HG02970 (cell line): Measurements from ENCODE around the gene DENND11.

ENCODE experiments used
- ATAC-seq: cut with Tn5 transposase; IDR thresholded peaks from one replicate; pipeline ENCODE4 v1.9.1; 2021; ENCODE audit warnings: mild to moderate bottlenecking, moderate library complexity, moderate number of reproducible peaks; ENCODE audit not compliant: unreplicated experiment, low FRiP score

The DENND11 gene, protein sequence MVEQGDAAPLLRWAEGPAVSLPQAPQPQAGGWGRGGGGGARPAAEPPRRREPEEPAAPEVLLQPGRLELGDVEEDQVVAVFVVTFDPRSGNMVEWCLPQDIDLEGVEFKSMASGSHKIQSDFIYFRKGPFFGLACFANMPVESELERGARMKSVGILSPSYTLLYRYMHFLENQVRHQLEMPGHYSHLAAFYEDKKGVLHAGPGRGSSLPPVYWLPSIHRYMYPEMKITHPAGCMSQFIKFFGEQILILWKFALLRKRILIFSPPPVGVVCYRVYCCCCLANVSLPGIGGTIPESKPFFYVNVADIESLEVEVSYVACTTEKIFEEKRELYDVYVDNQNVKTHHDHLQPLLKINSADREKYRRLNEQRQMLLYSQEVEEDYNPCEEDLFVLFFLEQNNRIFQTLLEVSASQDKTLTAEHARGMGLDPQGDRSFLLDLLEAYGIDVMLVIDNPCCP

DNA sequence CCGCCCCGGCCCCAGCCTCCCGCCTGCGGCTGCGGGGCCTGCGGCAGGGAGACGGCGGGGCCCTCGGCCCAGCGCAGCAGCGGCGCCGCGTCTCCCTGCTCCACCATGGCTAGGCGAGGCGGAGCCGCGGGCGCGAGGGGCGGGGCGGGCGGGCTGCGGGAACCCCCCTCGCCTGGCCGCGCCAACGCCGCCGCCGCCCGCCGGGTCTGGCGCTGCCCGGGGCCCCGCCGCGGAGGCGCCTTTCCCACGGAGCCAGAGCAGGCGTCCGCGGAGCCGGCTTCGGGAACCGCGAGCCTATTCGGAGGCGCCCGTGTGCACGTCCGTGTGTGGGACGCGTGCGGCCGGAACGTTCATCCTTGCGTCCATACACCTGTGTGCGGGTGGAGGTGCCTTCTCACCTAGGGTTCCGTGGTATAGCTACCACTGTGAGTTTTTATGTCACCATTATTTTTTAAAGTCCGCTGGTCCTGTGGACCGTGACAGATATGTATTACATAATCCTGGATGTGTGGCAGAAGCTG lies at the start of gene DENND11:
Gene DENND11, minus strand, starts transcription at position 120 of the 521 bp plus-strand sequence. Its CDS starts 13 bp downstream, at position 107.
- ATAC-seq, result peak; percentile 78

DNA sequence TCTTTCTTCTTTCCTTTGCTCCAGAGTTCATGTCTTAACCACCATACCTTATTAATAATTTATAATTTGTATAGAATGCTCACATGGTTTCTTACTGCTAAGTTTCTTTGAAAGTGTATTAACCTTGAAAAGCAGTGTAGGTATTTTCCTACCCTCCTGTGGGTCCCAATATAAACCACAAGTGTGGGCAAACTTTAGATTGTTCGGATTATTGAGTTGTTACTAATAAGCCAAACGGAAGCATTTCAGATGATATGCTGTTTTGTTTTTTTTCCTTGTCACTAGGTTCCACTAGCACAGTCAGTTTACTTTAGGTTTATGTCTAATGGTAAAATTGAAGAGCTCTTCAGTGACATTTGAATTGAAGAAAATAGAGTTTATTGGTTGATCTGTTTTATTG lies 46.4 kb upstream of the DENND11 start:
- no peak for ATAC-seq

DNA sequence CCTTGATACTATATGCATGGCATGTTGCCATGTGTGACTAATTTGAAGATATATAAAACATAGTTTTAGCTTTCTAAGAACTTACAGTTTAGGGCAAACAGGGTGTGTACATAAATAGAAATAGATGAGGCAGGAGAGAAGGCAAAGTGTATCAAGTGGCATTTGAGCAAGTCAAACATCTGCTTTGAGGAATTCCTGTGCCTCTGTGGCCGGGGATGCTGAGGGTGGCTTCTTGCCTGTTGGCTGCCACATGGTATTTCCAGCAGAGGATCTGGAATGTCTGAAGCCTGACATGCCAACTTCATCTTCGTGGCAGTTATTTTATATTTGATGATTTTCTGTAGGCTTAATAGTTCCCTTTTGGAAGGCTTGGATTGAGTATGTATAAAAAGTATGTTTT lies 42.2 kb upstream of the DENND11 start:
- no peak for ATAC-seq

DNA sequence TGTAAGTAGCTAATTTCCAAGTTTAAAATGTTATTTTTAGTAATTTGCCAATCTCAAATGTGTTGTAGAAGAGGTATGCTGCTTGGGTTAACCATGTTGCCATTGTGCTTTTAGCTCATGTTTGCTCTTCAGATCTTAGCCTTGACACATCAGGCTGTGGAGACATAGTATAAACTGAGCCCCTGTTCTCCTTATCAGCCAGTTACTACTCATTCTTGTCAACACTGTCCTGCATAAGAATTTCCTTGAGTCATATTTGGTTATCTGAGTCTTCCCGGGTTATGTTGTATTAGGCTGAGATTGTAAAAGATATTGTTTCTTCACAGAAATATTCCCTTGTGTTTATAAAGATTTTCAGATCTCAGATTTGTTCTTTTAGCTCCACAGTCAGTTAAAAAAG lies 40.3 kb upstream of the DENND11 start:
- no peak for ATAC-seq

DNA sequence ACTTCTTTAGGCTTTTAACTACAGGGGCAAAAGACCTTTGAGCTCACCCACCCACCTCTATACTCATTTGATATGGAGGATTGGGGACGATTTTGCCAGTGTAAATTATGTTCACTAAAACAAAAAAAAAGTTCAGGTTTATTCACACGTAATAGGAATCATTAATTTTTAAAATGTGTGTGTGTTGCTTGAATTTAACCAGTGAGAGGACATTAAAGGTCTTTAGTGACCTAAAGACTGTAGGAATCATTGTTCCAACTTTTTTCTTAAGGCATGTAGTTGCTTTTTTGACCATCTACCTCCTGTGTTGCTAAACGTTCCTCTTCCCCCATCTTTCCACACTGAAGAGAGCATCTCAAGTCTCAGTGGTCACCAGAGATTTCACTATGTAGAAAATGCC lies 37.3 kb upstream of the DENND11 start:
- ATAC-seq, result no peak

DNA sequence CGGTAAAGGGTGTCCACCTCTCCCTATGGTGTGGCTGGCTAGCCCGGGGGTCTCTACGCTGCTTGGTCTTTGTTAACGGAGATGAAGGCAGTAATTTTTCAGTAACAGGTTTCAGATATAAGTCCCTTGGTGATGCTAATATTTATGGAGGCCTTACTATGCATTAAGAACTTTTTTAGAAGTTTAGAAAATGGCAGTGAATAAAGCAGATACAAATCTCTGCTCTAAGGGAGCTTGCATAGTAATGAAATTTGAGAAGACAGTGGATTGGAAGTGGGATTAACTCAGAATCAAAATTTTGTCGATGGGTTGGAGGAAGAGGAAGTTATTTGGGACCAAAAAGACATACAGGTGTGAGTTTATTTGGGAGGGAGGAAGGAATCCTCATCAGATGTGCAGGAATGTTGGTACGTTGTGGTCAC lies 36.6 kb upstream of the DENND11 start:
- no peak for ATAC-seq

DNA sequence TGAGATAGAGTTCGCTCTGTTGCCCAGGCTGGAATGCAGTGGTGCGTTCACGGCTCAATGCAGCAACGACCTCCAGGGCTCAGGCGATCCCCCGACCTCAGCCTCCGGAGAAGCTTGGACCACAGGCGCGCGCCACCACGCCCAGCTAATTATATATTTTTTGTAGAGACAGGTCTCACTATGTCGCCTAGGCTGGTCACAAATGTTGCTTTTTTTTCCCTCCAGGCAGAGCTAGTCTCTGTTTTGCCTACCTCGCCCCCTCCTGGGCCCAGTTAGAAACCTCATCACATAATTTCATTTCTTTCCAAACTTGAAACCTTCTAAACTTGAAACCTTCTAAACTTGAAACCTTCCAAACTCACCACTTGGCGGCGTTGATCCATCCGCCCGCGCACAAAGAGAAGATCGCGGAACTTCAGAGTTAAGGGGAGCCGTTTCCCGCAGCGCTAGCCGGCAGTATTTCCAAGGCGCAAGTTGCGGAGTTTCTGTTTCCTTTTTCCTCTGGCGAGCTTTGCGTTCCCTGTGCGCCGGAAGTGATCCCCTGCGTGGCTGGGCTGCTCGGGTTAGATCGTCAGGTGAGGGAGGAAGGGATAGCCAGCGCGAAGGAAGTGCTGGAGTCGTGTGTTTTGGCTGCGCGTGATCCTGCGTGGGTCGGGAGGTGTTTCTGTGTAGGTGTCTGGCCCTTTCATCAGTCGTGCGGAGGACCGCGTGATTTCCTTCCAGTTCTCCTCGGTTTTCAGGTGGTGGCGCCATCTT lies 36.0 kb upstream of the DENND11 start, which contains the start of gene SSBP1:
Gene SSBP1, plus strand, starts transcription at position 523 of the 756 bp plus-strand sequence. CDS start 809 bp downstream, outside the sequence.
- ATAC-seq, result peak; percentile 93

DNA sequence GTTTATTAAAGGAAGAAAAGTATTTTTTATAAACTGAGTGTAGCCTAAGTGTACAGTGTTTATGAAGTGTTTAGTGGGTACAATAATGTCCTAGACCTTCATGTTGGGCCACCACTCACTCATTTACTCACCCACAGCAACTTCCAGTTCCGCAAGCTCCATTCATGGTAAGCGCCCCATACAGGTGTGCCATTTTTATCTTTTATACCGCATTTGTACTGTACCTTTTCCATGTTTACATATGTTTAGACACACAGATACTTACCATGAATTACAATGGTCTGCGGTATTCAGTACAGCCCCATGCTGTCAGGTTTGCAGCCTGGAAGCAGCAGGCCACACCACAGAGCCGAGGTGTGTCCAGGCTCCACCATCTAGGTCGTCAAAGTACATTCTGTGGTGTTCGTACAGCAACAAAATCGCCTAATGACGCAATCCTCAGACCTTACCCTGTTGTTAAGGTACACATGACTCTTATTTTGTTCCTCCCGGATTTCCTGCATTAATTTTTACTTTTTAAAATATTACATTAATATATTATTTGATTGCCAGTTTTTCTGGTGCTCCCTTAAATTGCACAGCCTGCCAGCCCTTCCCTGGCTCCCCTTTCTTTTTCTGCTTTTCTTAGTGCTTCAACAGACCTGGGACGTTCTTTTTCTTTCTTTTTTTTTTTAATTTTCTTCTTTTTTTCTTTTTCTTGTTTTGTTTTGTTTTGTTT lies 35.3 kb upstream of the DENND11 start:
- ATAC-seq, result no peak

DNA sequence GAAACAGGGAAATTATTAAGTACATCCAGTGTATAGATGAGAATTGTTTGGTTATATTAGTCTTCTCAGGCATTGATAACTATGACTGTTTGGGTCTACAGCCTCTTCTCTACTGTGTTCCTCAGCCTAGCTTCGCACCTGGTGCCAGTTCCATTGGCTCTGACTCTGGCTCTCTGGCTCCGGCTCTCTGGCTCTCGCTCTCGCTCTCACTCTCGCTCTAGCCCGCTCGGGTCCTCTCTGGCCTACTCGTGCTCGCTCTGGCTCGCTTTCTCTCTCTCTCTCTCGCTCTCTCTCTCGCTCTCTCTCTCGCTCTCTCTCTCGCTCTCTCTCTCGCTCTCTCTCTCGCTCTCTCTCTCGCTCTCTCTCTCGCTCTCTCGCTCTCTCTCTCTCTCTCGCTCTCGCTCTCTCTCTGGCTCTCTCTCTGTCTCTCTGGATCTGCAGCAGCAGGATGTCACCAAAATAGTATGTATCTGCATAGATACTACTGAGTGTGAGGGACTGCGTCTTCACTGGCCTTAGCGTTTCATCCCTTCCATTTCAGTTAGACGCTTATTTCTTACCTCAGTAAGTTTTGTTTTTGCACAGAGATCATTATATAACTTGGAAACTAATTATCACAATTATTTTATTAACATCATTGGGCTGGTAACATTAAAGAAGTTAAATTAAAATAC lies 29.6 kb upstream of the DENND11 start:
- no peak for ATAC-seq

DNA sequence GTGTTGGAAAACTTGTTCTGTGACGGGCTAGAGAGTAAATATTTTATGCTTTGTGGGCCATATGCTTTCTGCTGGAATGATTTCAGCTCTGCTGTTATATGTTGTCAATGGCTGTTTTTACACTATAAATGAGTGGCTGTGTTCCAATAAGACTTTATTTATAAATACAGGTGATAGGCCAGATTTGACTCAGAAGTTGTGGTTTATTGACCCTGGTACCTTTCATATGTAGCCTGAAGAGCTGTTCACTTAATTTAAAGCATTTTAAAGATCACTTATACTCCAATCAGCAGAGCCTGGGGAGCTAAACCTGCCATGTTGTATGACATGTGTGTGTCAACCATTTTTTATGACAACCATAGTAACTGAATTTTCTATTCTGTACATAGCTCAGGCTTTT lies 27.1 kb upstream of the DENND11 start:
- ATAC-seq, result no peak

DNA sequence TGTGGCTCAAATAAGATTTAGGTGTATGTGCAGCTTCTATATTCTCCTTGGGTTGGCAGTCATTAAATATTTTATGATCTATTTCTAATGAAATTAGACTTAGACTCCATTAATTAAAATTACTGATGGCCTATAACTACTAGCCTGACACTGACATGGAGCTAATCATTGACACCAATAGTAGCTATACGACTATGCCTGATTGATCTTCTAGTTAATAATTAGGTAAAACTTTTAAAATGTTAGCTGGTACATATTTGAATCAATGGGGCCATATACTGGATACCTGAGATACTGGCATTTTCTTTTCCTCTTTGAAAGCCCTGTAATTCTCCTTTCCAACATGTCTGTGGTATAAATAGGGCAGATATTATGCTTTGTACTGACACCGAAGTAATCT lies 20.6 kb upstream of the DENND11 start:
- ATAC-seq, result no peak

DNA sequence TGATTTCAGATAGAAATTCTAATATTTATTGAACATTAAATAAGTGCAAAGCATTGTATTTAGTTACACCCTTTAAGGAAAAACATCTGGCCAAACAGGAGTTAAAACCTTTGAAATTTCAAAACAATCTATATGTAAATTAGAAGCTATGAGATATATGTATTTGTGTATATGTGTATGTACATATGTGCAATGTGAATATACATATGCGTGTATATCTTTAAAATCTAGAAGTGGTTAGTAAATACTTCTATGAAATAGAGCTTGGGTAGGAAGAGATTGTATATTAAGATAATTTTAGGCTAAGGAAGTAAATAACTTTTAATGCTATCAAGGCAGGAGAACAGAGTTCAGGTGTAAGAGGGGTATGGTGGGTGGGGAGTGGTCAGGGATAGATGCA lies 15.5 kb upstream of the DENND11 start:
- ATAC-seq, result no peak

DNA sequence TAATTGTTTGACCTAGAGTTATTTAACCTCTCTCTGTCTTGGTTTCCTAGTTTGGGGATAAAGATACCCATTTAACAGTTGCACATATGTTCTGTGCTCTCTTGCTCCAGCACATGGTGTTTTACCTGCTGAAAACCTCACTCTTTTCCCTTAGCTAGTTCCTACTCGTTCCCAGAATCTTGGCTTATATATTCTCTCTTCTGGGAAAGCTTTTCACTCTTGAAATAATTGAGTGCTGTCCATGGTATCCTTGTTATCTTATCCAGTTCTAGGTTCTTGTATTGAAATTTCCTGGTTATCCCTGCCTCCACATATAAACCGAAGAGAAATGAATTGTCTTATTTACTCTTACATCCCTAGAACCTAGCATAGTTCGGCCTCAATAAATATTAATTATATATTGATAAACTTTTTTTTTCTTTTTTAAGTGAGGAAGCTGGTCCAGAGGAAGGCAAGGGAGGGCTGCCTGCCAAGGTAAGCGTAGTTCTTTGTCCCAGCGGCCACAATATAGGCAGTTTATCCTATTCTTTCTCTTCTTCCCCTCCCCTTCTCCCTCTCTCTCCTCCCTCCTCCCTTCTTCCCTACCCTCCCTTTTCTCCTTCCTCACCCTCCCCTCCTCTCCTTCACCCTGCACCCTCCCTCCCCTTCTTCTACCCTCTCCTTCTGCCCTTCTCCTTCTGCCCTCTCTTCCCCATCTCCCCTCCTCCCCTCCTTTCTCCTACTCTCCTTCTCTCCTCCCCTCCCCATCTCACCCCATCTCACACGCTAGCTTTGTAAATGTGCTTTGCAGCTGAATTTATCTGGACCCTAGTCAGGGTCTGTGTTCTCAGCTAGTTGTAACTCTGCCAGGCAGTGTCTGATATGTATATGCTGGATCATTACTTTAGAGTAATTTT lies 14.1 kb upstream of the DENND11 start:
- no peak for ATAC-seq

DNA sequence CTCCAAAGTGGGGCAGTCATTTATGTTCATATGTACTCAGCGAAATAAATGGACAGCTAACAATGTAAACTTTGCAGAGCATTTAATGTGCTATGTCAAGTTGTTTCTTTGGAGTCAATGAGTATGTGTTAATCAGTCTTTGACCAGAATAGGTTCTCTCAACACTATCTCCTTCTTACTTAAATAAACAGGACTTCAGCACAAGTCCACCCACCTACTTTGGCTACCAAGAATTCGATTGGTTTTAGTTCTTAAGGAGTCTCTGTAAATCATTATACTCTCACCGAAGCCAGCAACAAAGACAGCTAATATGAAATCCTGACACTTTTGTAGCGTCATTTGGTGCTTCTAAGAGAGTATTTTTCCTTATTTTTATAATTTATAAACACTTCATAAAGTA lies 13.1 kb upstream of the DENND11 start:
- no peak for ATAC-seq

DNA sequence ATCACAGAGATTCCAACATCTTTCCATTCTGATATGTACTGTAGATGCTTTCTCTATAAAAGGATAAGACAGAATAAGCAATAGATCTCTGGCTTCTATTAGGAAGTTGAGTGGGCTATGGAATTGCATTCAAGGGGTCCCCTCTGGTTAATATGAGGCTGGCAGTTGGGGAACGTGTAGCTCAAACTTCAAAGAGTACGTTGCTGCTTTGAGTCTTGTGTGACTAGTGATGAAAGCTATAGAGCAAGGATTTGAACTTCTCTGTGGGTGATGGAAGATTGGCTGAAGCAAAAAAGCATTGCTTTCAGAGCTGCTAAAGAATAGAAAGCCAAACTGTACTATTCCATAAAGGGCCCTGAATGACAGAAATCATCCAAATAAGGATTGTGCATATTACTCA lies 12.6 kb upstream of the DENND11 start:
- ATAC-seq, result no peak

DNA sequence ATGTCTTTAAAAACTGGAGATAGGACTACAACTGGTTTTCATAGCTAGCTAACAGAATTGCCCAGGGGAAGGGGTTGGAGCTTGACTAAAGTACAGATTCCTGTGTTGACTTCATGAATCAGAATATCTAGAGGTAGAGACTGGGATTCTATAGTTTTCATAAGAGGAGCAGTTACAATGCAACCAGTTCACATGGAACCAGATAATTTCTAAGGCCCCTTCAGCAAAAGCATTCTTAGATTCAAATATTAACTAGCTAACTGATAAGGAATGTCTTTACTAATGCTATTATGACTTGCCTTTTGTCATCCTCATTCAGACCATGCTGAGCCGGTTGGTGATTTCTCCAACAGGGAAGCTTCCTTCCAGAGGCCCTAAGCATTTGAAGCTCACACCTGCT lies 11.9 kb upstream of the DENND11 start:
- ATAC-seq, result no peak

DNA sequence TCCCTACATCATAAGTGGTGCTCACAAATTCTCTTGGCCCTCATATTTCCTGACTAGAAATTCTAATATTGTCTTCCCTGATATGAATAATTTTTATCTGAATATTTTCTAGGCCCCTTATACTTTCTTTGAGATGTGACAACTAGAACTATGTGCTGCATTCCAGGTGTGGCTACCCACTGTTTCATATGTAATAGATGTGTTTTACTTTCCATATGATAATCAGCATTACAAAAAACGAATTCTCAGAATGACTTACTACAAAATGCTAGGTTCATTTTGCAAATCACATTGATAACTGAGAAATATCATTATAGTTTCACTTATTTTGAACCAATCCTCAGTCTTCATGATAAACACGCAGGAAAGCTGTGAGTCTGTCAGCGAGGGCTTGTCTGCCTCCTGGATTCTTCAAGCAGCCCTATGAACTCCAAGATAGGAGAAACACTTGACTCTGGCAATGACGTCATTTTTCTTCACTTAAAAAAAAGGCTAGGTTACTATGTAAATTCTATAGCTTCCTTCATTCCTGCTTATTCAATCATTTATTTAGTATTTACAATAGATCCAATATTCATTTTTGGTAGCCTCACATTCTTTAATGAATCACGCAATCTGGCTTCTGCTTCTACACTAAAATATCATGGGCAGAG lies 10.8 kb upstream of the DENND11 start:
- no peak for ATAC-seq

DNA sequence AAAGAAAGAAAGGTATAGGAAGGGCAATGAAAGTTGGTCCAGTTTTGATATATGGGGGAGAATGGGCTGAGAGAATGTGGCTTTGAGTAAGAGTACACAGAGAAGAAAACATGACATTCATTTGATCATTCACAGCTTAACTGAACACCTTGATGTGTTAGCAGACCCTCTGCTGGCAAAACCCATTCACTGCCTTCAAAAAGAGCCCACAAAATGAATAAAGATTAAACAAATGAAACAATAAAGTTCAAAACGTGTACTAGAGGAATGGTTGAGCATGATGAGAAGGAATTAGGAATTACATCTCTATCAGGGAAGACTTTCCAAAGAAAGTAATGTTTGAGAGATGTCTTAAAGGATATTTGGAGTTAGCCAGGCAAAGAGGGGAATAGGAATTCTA lies 8.3 kb upstream of the DENND11 start:
- ATAC-seq, result no peak

DNA sequence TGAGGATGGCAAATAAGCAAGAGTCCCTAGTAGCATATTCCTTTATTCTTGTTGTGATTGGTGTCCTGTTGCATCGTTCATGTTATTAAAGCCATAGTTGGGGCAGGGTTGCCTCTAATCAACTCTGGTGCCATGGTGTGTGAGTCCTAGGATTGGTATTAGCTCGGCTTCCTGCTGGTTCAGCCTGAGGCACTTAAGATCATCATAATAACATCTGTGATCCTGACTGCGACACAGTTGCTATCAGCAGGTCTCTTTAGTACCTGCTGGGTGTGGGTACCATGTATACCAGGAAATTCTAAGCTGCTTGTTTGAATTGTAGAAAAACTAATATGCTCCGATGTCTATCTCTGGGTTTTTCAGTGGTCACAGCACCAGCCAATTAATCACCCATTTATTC lies 7.8 kb upstream of the DENND11 start:
- ATAC-seq, result no peak
